H1 (cell line): ENCODE measurements around the gene NRL. TPM values are rescaled to one million over a fixed set of nuclear protein-coding genes. Genes with fewer than 3 reads are reported as not detected.

Source experiments
- CTCF ChIA-PET: fragments of 300-600 bp; sonication (Branson Sonifier 250); formaldehyde crosslinking; loops from one replicate; lab custom pipeline; 2021; ENCODE audit not compliant: partially characterized antibody; lab: Charles Lee
- POLR2A ChIA-PET: fragments of 300-600 bp; sonication (Branson Sonifier 250); formaldehyde crosslinking; loops from one replicate; lab custom pipeline; 2021; ENCODE audit warnings: inconsistent platforms; ENCODE audit not compliant: partially characterized antibody; lab: Charles Lee
- DNase-seq, 2 experiments: peaks; one replicate each; pipeline versions ENCODE4 v3.0.0 to v3.0.0-alpha.2; 2010 to 2022; ENCODE audit warnings: low spot score in 2 of 2, low read depth in 1 of 2, mixed read lengths in 1 of 2
- FAIRE-seq: peaks from 2 replicates; lab custom pipeline; 2011; peaks lifted over from hg19 to GRCh38; lab: Jason Lieb, UNC
- H2AFZ ChIP-seq: 2 replicates; pipeline ENCODE4 v1.8.1; 2012; ENCODE audit warnings: low read length, inconsistent platforms
- H2AK5ac ChIP-seq: 2 replicates; pipeline ENCODE4 v1.6.1; 2013; ENCODE audit warnings: low read depth, low read length
- H2BK120ac ChIP-seq: replicated peaks from 2 replicates; pipeline ENCODE3; 2013; ENCODE audit warnings: low read depth, low read length, inconsistent platforms
- H2BK12ac ChIP-seq: 2 replicates; pipeline ENCODE4 v1.6.1; 2013; ENCODE audit warnings: low read depth, low read length
- H2BK15ac ChIP-seq: 2 replicates; pipeline ENCODE4 v1.6.1; 2013; ENCODE audit warnings: low read length
- H2BK20ac ChIP-seq: 2 replicates; pipeline ENCODE4 v1.6.1; 2013; ENCODE audit warnings: low read length
- H2BK5ac ChIP-seq: 2 replicates; pipeline ENCODE4 v1.6.1; 2013; ENCODE audit warnings: low read depth, low read length
- H3K14ac ChIP-seq: 2 replicates; pipeline ENCODE4 v1.6.1; 2013; ENCODE audit warnings: inconsistent platforms; ENCODE audit not compliant: insufficient read length
- H3K18ac ChIP-seq: 2 replicates; pipeline ENCODE4 v1.6.1; 2013; ENCODE audit warnings: low read length; ENCODE audit errors: extremely low read depth
- H3K23ac ChIP-seq: 2 replicates; pipeline ENCODE4 v1.6.1; 2013; ENCODE audit warnings: inconsistent platforms; ENCODE audit not compliant: insufficient read length
- H3K23me2 ChIP-seq: 2 replicates; pipeline ENCODE4 v1.6.1; 2013; ENCODE audit warnings: low read depth, low read length
- H3K27ac ChIP-seq: 2 replicates; pipeline ENCODE4 v1.6.1; 2011; ENCODE audit warnings: low read depth, low read length, inconsistent platforms
- H3K27me3 ChIP-seq, 4 experiments: replicated peaks in 1 of 4; 1 replicate in 1 of 4; 2 replicates in 3 of 4; pipeline versions ENCODE4 v1.6.1 to v1.8.1; 2011 to 2013; ENCODE audit warnings: low read length in 3 of 4, mild to moderate bottlenecking in 3 of 4, inconsistent platforms in 2 of 4, mixed read lengths in 2 of 4, moderate library complexity in 1 of 4; ENCODE audit not compliant: control insufficient read depth in 3 of 4, insufficient read depth in 3 of 4; ENCODE audit errors: extremely low read depth in 1 of 4
- H3K36me3 ChIP-seq, 4 experiments: 2 replicates each; pipeline versions ENCODE4 v1.6.1 to v1.8.1; 2011 to 2013; ENCODE audit warnings: mild to moderate bottlenecking in 4 of 4, low read length in 3 of 4, moderate library complexity in 2 of 4, control low read depth in 1 of 4, inconsistent platforms in 1 of 4; ENCODE audit not compliant: insufficient read depth in 4 of 4, control insufficient read depth in 2 of 4
- H3K4ac ChIP-seq: replicated peaks from 2 replicates; pipeline ENCODE3; 2013; ENCODE audit warnings: low read length, low read depth, mixed read lengths, inconsistent platforms; ENCODE audit not compliant: insufficient read length
- H3K4me1 ChIP-seq, 4 experiments: replicated peaks in 1 of 4; 1 replicate in 1 of 4; 2 replicates in 3 of 4; pipeline versions ENCODE4 v1.6.1 to v1.8.1; 2011 to 2013; ENCODE audit warnings: low read length in 3 of 4, inconsistent platforms in 2 of 4, mixed read lengths in 1 of 4; ENCODE audit not compliant: insufficient read depth in 4 of 4, control insufficient read depth in 3 of 4
- H3K4me2 ChIP-seq, 2 experiments: 2 replicates each; pipeline versions ENCODE4 v1.6.1 to v1.8.1; 2011 to 2013; ENCODE audit warnings: low read depth in 2 of 2, low read length in 2 of 2, control low read depth in 1 of 2, inconsistent platforms in 1 of 2, mild to moderate bottlenecking in 1 of 2; ENCODE audit not compliant: insufficient read depth in 1 of 2
- H3K4me3 ChIP-seq, 4 experiments: fragments of 200-600, 300-600 bp in 1 of 4; sonication (generic), shearing (Covaris generic), sonication (Bioruptor Twin) in 1 of 4; 2 replicates each; pipeline versions ENCODE4 v1.5.1 to v1.8.1; 2011 to 2016; ENCODE audit warnings: low read length in 4 of 4, low read depth in 3 of 4, control low read depth in 2 of 4, inconsistent platforms in 2 of 4, mild to moderate bottlenecking in 2 of 4, mixed read lengths in 1 of 4, moderate library complexity in 1 of 4; ENCODE audit not compliant: insufficient read depth in 2 of 4; ENCODE audit errors: extremely low read depth in 1 of 4
- H3K56ac ChIP-seq: replicated peaks from 2 replicates; pipeline ENCODE3; 2013; ENCODE audit warnings: low read depth, mild to moderate bottlenecking, mixed read lengths, low read length, inconsistent platforms; ENCODE audit not compliant: insufficient read length
- H3K79me1 ChIP-seq: 2 replicates; pipeline ENCODE4 v1.6.1; 2013; ENCODE audit warnings: low read depth, low read length, control low read depth
- H3K79me2 ChIP-seq, 2 experiments: 2 replicates each; pipeline versions ENCODE4 v1.6.1 to v1.8.1; 2012 to 2013; ENCODE audit warnings: low read length in 2 of 2, mild to moderate bottlenecking in 2 of 2, inconsistent platforms in 1 of 2; ENCODE audit not compliant: insufficient read depth in 2 of 2, control insufficient read depth in 1 of 2
- H3K9ac ChIP-seq, 4 experiments: replicated peaks in 1 of 4; 1 replicate in 1 of 4; 2 replicates in 3 of 4; pipeline versions ENCODE4 v1.6.1 to v1.8.1; 2011 to 2013; ENCODE audit warnings: low read depth in 3 of 4, low read length in 3 of 4, control low read depth in 2 of 4, mild to moderate bottlenecking in 2 of 4, moderate library complexity in 2 of 4, inconsistent platforms in 1 of 4; ENCODE audit errors: extremely low read depth in 1 of 4
- H3K9me3 ChIP-seq, 2 experiments: 2 replicates each; pipeline versions ENCODE4 v1.6.1 to v1.8.1; 2012 to 2013; ENCODE audit warnings: mild to moderate bottlenecking in 2 of 2, moderate library complexity in 2 of 2, control low read depth in 1 of 2, inconsistent platforms in 1 of 2, low read depth in 1 of 2, low read length in 1 of 2, mixed read lengths in 1 of 2; ENCODE audit not compliant: insufficient read depth in 2 of 2
- H4K20me1 ChIP-seq, 2 experiments: replicated peaks in 1 of 2; 2 replicates each; pipeline versions ENCODE3 to v1.8.1; 2011 to 2013; ENCODE audit warnings: inconsistent platforms in 2 of 2, low read length in 2 of 2, mild to moderate bottlenecking in 1 of 2; ENCODE audit not compliant: insufficient read depth in 2 of 2, control insufficient read depth in 1 of 2
- H4K5ac ChIP-seq: 2 replicates; pipeline ENCODE4 v1.6.1; 2013; ENCODE audit warnings: low read length, low read depth, mixed read lengths, inconsistent platforms; ENCODE audit not compliant: insufficient read length
- H4K8ac ChIP-seq: 2 replicates; pipeline ENCODE4 v1.8.0; 2013; ENCODE audit warnings: mild to moderate bottlenecking, moderate library complexity, low read length, inconsistent platforms; ENCODE audit not compliant: insufficient read depth; ENCODE audit errors: extremely low read depth
- H4K91ac ChIP-seq: replicated peaks from 2 replicates; pipeline ENCODE3; 2013; ENCODE audit warnings: low read length, mixed read lengths, inconsistent platforms; ENCODE audit not compliant: insufficient read length
- CREB1 ChIP-seq: IDR thresholded peaks from 2 replicates; pipeline ENCODE4 v1.6.1; 2012; ENCODE audit warnings: inconsistent platforms
- CTCF ChIP-seq, 3 experiments: IDR thresholded peaks; 1 replicate in 2 of 3; 2 replicates in 1 of 3; pipeline versions ENCODE4 v1.5.1 to v1.6.1; 2011; ENCODE audit warnings: low read length in 3 of 3, mild to moderate bottlenecking in 3 of 3, inconsistent platforms in 2 of 3, low read depth in 1 of 3, moderate library complexity in 1 of 3; ENCODE audit not compliant: insufficient read depth in 1 of 3; ENCODE audit errors: control extremely low read depth in 1 of 3
- EP300 ChIP-seq, 2 experiments: IDR thresholded peaks; 1 replicate in 1 of 2; 2 replicates in 1 of 2; pipeline ENCODE4 v1.6.1; 2011 to 2012; ENCODE audit warnings: low read depth in 2 of 2, low read length in 2 of 2, mild to moderate bottlenecking in 2 of 2, borderline replicate concordance in 1 of 2, inconsistent platforms in 1 of 2, moderate library complexity in 1 of 2
- KDM5A ChIP-seq: fragments of 200-600 bp; IDR thresholded peaks from 2 replicates; pipeline ENCODE4 v1.7.1; 2012; ENCODE audit warnings: mild to moderate bottlenecking, low read length, inconsistent platforms, mixed read lengths
- POU5F1 ChIP-seq: IDR thresholded peaks from 2 replicates; pipeline ENCODE4 v1.6.1; 2011; ENCODE audit warnings: low read depth, mild to moderate bottlenecking, low read length, moderate library complexity
- SAP30 ChIP-seq: fragments of 300-600 bp; sonication (generic); IDR thresholded peaks from 2 replicates; pipeline ENCODE4 v1.7.1; 2012; ENCODE audit warnings: low read length, moderate library complexity, mild to moderate bottlenecking, inconsistent platforms; ENCODE audit not compliant: insufficient read depth, insufficient replicate concordance
- SIN3A ChIP-seq, 2 experiments: IDR thresholded peaks in 1 of 2; conservative IDR thresholded peaks in 1 of 2; 2 replicates each; pipeline ENCODE4 v1.6.1; 2011 to 2012; ENCODE audit warnings: low read length in 2 of 2, improper control_type of control experiment in 1 of 2, low read depth in 1 of 2, mild to moderate bottlenecking in 1 of 2
- SP1 ChIP-seq: IDR thresholded peaks from 2 replicates; pipeline ENCODE4 v1.6.1; 2011; ENCODE audit warnings: low read depth, low read length
- WGBS, 2 experiments: shearing (Covaris generic) in 1 of 2; methylation state at CpG; one replicate each; pipeline versions ENCODE4 v1.1.6 to v1.1.7; 2013 to 2015; ENCODE audit warnings: low lambda C conversion rate in 2 of 2, mixed read lengths in 2 of 2, inconsistent platforms in 1 of 2, low coverage in 1 of 2, missing lambda C conversion rate in 1 of 2; ENCODE audit not compliant: insufficient replicate concordance in 2 of 2, insufficient coverage in 1 of 2, insufficient read length in 1 of 2; ENCODE audit errors: extremely low coverage in 1 of 2, missing lambda C conversion rate in 1 of 2; 5-methylcytosine and 5-hydroxymethylcytosine counted together
- polyA plus RNA-seq, 7 experiments: library from polyadenylated mRNA; depleted of rRNA in 3 of 7; stranded (reverse) in 5 of 7; unstranded in 2 of 7; fragments of >200 nt in 5 of 7; fragments of 200-250 nt in 2 of 7; gene quantifications; 1 replicate in 5 of 7; 2 replicates in 1 of 7; 4 replicates in 1 of 7; pipeline versions ENCODE4 v1.2.1 to v1.2.3, GENCODE V29; 2011 to 2013; ENCODE audit warnings: missing spikeins in 2 of 7, mixed read lengths in 2 of 7
- total RNA-seq: library from RNA; stranded (reverse); fragmentation: NEBNext Ultra II Directional; extraction: Animal tissue kit (Norgen Biotek cat#: 25700); gene quantifications from 2 replicates; pipeline ENCODE4 v1.2.1, GENCODE V29; 2021

Gene NRL
- total and polyA plus RNA-seq, 2 of the 8 experiments (the other 6 are each of a cell fraction or from before 2014, with no cell fraction given), result 1.1 to 2.2 TPM

- Histone ChIP-seq H3K36me3 (no peaks in the 10 kb centered on the region), H3K79me2 (no peaks in the 10 kb centered on the region), H4K91ac (no peak overlapping the region), H3K23me2 (peaks cover 5% of the 10 kb centered on the region; the same call in 1 of the 2 replicates), H4K5ac (no peak overlapping the region), H3K18ac (no peak overlapping the region), H4K20me1 (no peaks in the 10 kb centered on the region), H3K4me3 (no peak overlapping the region), H3K14ac (no peak overlapping the region), H2BK20ac (no peak overlapping the region), H2BK12ac (no peak overlapping the region), H3K27me3 (no peaks in the 10 kb centered on the region), H3K4me1 (peaks cover 0 to 3% (median under 1%) of the 10 kb centered on the region in 4 experiments; a peak in 3 of 7 replicates), H3K4me2 (no peak overlapping the region), H3K79me1 (no peaks in the 10 kb centered on the region), H3K9ac (no peak overlapping the region), H2BK15ac (0 out of 2 replicates have a peak overlapping the region, but pooled peaks have one; percentile 5), H2AK5ac (no peak overlapping the region), H3K56ac (no peak overlapping the region), H3K23ac (no peak overlapping the region), H3K4ac (no peak overlapping the region), H3K27ac (no peak overlapping the region), H3K9me3 (no peaks in the 10 kb centered on the region), H2BK120ac (no peak overlapping the region), H2BK5ac (no peak overlapping the region), H2AFZ (no peak overlapping the region), H4K8ac (no peak overlapping the region)
- CTCF ChIA-PET, result interaction anchor here (0.9 kb wide), 1 partner anchor 140 kb away, joined by 3 read pairs; the partner anchor contains the start of gene RABGGTA
- DNase-seq (no peak), FAIRE-seq (no peak)
- POLR2A ChIA-PET, result interaction anchor here (0.6 to 11.1 kb wide), 6 partner anchors 9 to 46 kb away, joined by 3 to 96 read pairs (median 6); partner anchors contain the start of genes DCAF11, EMC9 and NRL
- WGBS, 2 experiments, result 81% methylated on average over 6 of the region's 7 CpGs; no CpG with 5 or more reads in 1 of the 2 experiments
- TF ChIP-seq SIN3A (conservative IDR thresholded peaks at IDR 0.05 in 1 of 2, IDR thresholded peaks at IDR 0.05 in 1 of 2; ENCODE audit: low read depth in 1 of 2, low read length in 2 of 2) (no peak), CREB1 (no peak), KDM5A (no peak), POU5F1 (no peak), EP300 (IDR thresholded peaks at IDR 0.05; ENCODE audit: borderline replicate concordance in 1 of 2, low read depth in 2 of 2, low read length in 2 of 2) (no peak), SAP30 (no peak), CTCF (IDR thresholded peaks at IDR 0.05; ENCODE audit: control extremely low read depth in 1 of 3, insufficient read depth in 1 of 3, low read depth in 1 of 3, low read length in 3 of 3) (no peak), SP1 (no peak)
Measured at GRCh38 chr14:24130717-24131548, 16.2 kb upstream of the NRL start.
